OCI-LY7 (cell line): Measurements from ENCODE around the gene JAML. TPM values are rescaled to one million over a fixed set of nuclear protein-coding genes. Genes with fewer than 3 reads are reported as not detected.

ENCODE experiments used
- BruUV-seq: library from RNA; stranded (reverse); fragments of 400-500 nt; replicated peaks from 2 replicates; lab custom pipeline; 2021; lab: Mats Ljungman, UMichigan
- CTCF ChIA-PET: fragments of 300-600 bp; sonication (Branson Sonifier 250); formaldehyde crosslinking; loops from one replicate; lab custom pipeline; 2022; ENCODE audit warnings: antibody characterized with exemption; ENCODE audit not compliant: unreplicated experiment; lab: Charles Lee
- POLR2A ChIA-PET: fragments of 300-600 bp; sonication (Branson Sonifier 250); formaldehyde crosslinking; loops from one replicate; lab custom pipeline; 2022; ENCODE audit warnings: antibody characterized with exemption; lab: Charles Lee
- DNase-seq: peaks from one replicate; pipeline ENCODE4 v3.0.0-alpha.2; 2015; ENCODE audit warnings: low spot score
- H2AFZ ChIP-seq: fragments of 200-600 bp; sonication (generic), shearing (Covaris generic); 2 replicates; pipeline ENCODE4 v1.6.1; 2014; ENCODE audit warnings: mild to moderate bottlenecking, antibody characterized with exemption, low read length, moderate library complexity
- H3K27ac ChIP-seq: fragments of 200-600 bp; sonication (generic); 2 replicates; pipeline ENCODE4 v1.5.1; 2014; ENCODE audit warnings: mixed run types, low read depth, mild to moderate bottlenecking, moderate library complexity, low read length, inconsistent platforms; ENCODE audit not compliant: poor library complexity, severe bottlenecking
- H3K36me3 ChIP-seq: fragments of 200-600 bp; sonication (generic); 2 replicates; pipeline ENCODE4 v1.6.1; 2014; ENCODE audit warnings: mild to moderate bottlenecking, antibody characterized with exemption, low read length, moderate library complexity, mixed read lengths; ENCODE audit not compliant: insufficient read depth
- H3K4me1 ChIP-seq: fragments of 200-600 bp; sonication (generic); 2 replicates; pipeline ENCODE4 v1.5.1; 2014; ENCODE audit warnings: mild to moderate bottlenecking, low read length; ENCODE audit not compliant: insufficient read depth, poor library complexity, severe bottlenecking
- H3K4me2 ChIP-seq: fragments of 200-600 bp; sonication (generic); 2 replicates; pipeline ENCODE4 v1.6.1; 2014; ENCODE audit warnings: mild to moderate bottlenecking, low read length
- H3K4me3 ChIP-seq: fragments of 200-600 bp; sonication (generic); 2 replicates; pipeline ENCODE4 v1.5.1; 2014; ENCODE audit warnings: mild to moderate bottlenecking, low read depth, low read length; ENCODE audit not compliant: poor library complexity, severe bottlenecking
- H3K79me2 ChIP-seq: fragments of 200-600 bp; sonication (generic); 2 replicates; pipeline ENCODE4 v1.6.1; 2016; ENCODE audit warnings: low read depth, mild to moderate bottlenecking, low read length, moderate library complexity, mixed read lengths; ENCODE audit not compliant: insufficient read depth
- H3K9me2 ChIP-seq: fragments of 200-600 bp; sonication (generic); 2 replicates; pipeline ENCODE4 v1.6.1; 2016; ENCODE audit warnings: mild to moderate bottlenecking, low read length, mixed read lengths; ENCODE audit not compliant: insufficient read depth
- H3K9me3 ChIP-seq: fragments of 200-600 bp; sonication (generic); 2 replicates; pipeline ENCODE4 v1.6.1; 2014; ENCODE audit warnings: mild to moderate bottlenecking, mixed run types, low read length, mixed read lengths
- H4K20me1 ChIP-seq: fragments of 200-600 bp; sonication (generic); 2 replicates; pipeline ENCODE4 v1.6.1; 2014; ENCODE audit warnings: mild to moderate bottlenecking, antibody characterized with exemption, low read length, moderate library complexity, mixed read lengths; ENCODE audit not compliant: insufficient read depth
- CTCF ChIP-seq: fragments of 200-600 bp; sonication (generic); conservative IDR thresholded peaks from 2 replicates; pipeline ENCODE4 v1.5.1; 2014; ENCODE audit warnings: mild to moderate bottlenecking, antibody characterized with exemption, low read length, moderate library complexity, mixed read lengths
- EZH2phosphoT487 ChIP-seq: fragments of 200-600 bp; sonication (generic); IDR thresholded peaks from 2 replicates; pipeline ENCODE4 v1.6.1; 2018; ENCODE audit warnings: low read depth, borderline replicate concordance, mild to moderate bottlenecking, mixed run types, antibody characterized with exemption, low read length, moderate library complexity, mixed read lengths
- intact Hi-C: fragments of 100-400 bp; cut with micrococcal nuclease; formaldehyde crosslinking; loops from one replicate; pipeline ENCODE4 v1.10.0; 2022; ENCODE audit not compliant: unreplicated experiment
- total RNA-seq, 2 experiments: library from RNA; depleted of rRNA in 1 of 2; stranded (reverse); fragments of >200 nt in 1 of 2; shearing (Covaris generic) in 1 of 2; gene quantifications; 2 replicates each; pipeline ENCODE4 v1.2.3, GENCODE V29; 2014 to 2022

The JAML gene
- total RNA-seq, 2 experiments from 2014 or later = 0.63 to 0.73 TPM

- Histone ChIP-seq H3K79me2 (no peaks in the 10 kb centered on the region), H3K9me2 (no peaks in the 10 kb centered on the region), H4K20me1 (no peaks in the 10 kb centered on the region), H3K4me1 (no peaks in the 10 kb centered on the region), H3K36me3 (no peaks in the 10 kb centered on the region), H3K4me2 (no peak overlapping the region), H3K9me3 (no peaks in the 10 kb centered on the region), H2AFZ (no peak overlapping the region), H3K4me3 (no peak overlapping the region), H3K27ac (no peak overlapping the region)
- no peak for DNase-seq
- ChIA-PET CTCF (no interaction called here), POLR2A (no interaction called here)
- no peak for TF ChIP-seq EZH2phosphoT487
- no peak for TF ChIP-seq CTCF
- intact Hi-C loops = no loop called here
- no TSS peak for BruUV-seq
Observed at GRCh38 chr11:118152020-118152551, 72.7 kb downstream of the JAML start.

- BruUV-seq = no TSS peak
Observed at GRCh38 chr11:118151431-118151830, 73.4 kb downstream of the JAML start.

More at GRCh38 chr11:118151431-118151830, 73.4 kb downstream of the JAML start:
- Histone ChIP-seq H3K79me2 (no peaks in the 10 kb centered on the region), H3K4me3 (no peak overlapping the region), H3K4me1 (no peaks in the 10 kb centered on the region), H3K36me3 (no peaks in the 10 kb centered on the region), H3K4me2 (no peak overlapping the region), H2AFZ (no peak overlapping the region), H3K27ac (no peak overlapping the region), H3K9me2 (no peaks in the 10 kb centered on the region), H3K9me3 (no peaks in the 10 kb centered on the region), H4K20me1 (no peaks in the 10 kb centered on the region)
- TF ChIP-seq EZH2phosphoT487 (no peak), CTCF (no peak)
- POLR2A ChIA-PET = no interaction called here
- intact Hi-C loops = no loop called here
- CTCF ChIA-PET = no interaction called here
- no peak for DNase-seq
